GM12878 (cell line): ENCODE results near the gene BRWD1. TPM values are rescaled to one million over a fixed set of nuclear protein-coding genes. Genes with fewer than 3 reads are reported as not detected.

Experiments used
- ATAC-seq: fragments of 200-7000 bp; cut with Tn5 transposase; 3 replicates; pipeline ENCODE4 v1.9.1; 2020; ENCODE audit warnings: mild to moderate bottlenecking, moderate library complexity
- BruUV-seq: library from RNA; stranded (reverse); fragments of 400-500 nt; replicated peaks from 2 replicates; lab custom pipeline; 2021; lab: Mats Ljungman, UMichigan
- CTCF ChIA-PET: fragments of 300-600 bp; sonication (Branson Sonifier 250); formaldehyde crosslinking; extraction: SDS; loops from one replicate; lab custom pipeline; 2021; ENCODE audit warnings: inconsistent platforms; lab: Yijun Ruan, JAX
- POLR2A ChIA-PET: fragments of 350-600 bp; formaldehyde crosslinking; extraction: SDS; loops from one replicate; lab custom pipeline; 2021; ENCODE audit warnings: inconsistent platforms; lab: Charles Lee
- RAD21 ChIA-PET: fragments of 300-600 bp; sonication (Branson Sonifier 250); formaldehyde crosslinking; loops from one replicate; lab custom pipeline; 2023; ENCODE audit warnings: antibody characterized with exemption; ENCODE audit not compliant: unreplicated experiment; lab: Charles Lee
- SMC1A ChIA-PET: fragments of 300-600 bp; sonication (Branson Sonifier 250); formaldehyde crosslinking; loops from one replicate; lab custom pipeline; 2023; ENCODE audit not compliant: unreplicated experiment, uncharacterized antibody; lab: Charles Lee
- DNase-seq: peaks from one replicate; pipeline ENCODE4 v3.0.0-alpha.2; 2011; ENCODE audit warnings: low read depth, low spot score
- FAIRE-seq: peaks from 3 replicates; lab custom pipeline; 2011; peaks lifted over from hg19 to GRCh38; lab: Jason Lieb, UNC
- H2AFZ ChIP-seq: 2 replicates; pipeline ENCODE4 v1.6.0; 2011; ENCODE audit warnings: low read depth, low read length, control low read depth; ENCODE audit not compliant: control insufficient read depth
- H3K27ac ChIP-seq: 2 replicates; pipeline ENCODE4 v1.5.1; 2011; ENCODE audit warnings: control low read depth; ENCODE audit not compliant: control insufficient read depth, insufficient read depth
- H3K27me3 ChIP-seq, 2 experiments: replicated peaks in 1 of 2; 2 replicates each; pipeline versions ENCODE4 v1.6.0 to v1.6.1; 2011; ENCODE audit warnings: low read length in 1 of 2; ENCODE audit not compliant: control insufficient read depth in 2 of 2, insufficient read depth in 2 of 2
- H3K36me3 ChIP-seq, 2 experiments: 2 replicates each; pipeline ENCODE4 v1.5.1; 2011; ENCODE audit warnings: low read length in 1 of 2; ENCODE audit not compliant: control insufficient read depth in 2 of 2, insufficient read depth in 2 of 2
- H3K4me1 ChIP-seq: 2 replicates; pipeline ENCODE4 v1.6.1; 2011; ENCODE audit warnings: mild to moderate bottlenecking, low read length, moderate library complexity, mixed read lengths; ENCODE audit not compliant: control insufficient read depth, insufficient read depth
- H3K4me2 ChIP-seq: 2 replicates; pipeline ENCODE4 v1.6.0; 2011; ENCODE audit warnings: control low read depth; ENCODE audit not compliant: control insufficient read depth, insufficient read depth
- H3K4me3 ChIP-seq: fragments of 200-600 bp; sonication (generic); 2 replicates; pipeline ENCODE4 v1.5.1; 2016
- H3K79me2 ChIP-seq: 2 replicates; pipeline ENCODE4 v1.6.0; 2011; ENCODE audit warnings: low read length; ENCODE audit not compliant: control insufficient read depth, insufficient read depth
- H3K9ac ChIP-seq: 2 replicates; pipeline ENCODE4 v1.8.0; 2011; ENCODE audit warnings: low read length, control low read depth, mixed read lengths; ENCODE audit not compliant: control insufficient read depth, insufficient read depth
- H3K9me3 ChIP-seq: replicated peaks from 3 replicates; pipeline ENCODE4 v1.5.1; 2011; ENCODE audit warnings: mild to moderate bottlenecking, low read length; ENCODE audit not compliant: control insufficient read depth, insufficient read depth
- H4K20me1 ChIP-seq: 2 replicates; pipeline ENCODE4 v1.6.0; 2011; ENCODE audit not compliant: control insufficient read depth, insufficient read depth
- ATF2 ChIP-seq: IDR thresholded peaks from 2 replicates; pipeline ENCODE4 v1.6.1; 2012; ENCODE audit warnings: low read length, inconsistent platforms
- HSF1 ChIP-seq: fragments of 150-350 bp; IDR thresholded peaks from 2 replicates; pipeline ENCODE4 v1.6.1; 2014; ENCODE audit warnings: mild to moderate bottlenecking, low read depth, low read length
- IKZF1 ChIP-seq: fragments of 450-650 bp; conservative IDR thresholded peaks from 2 replicates; pipeline ENCODE4 v1.6.1; 2017; ENCODE audit warnings: antibody characterized with exemption, mild to moderate bottlenecking
- POU2F2 ChIP-seq: IDR thresholded peaks from 3 replicates; pipeline ENCODE4 v1.6.1; 2011; ENCODE audit warnings: low read depth, mild to moderate bottlenecking, low read length, borderline replicate concordance
- RB1 ChIP-seq: fragments of 450-650 bp; formaldehyde crosslinking; IDR thresholded peaks from 2 replicates; pipeline ENCODE4 v1.6.1; 2017; ENCODE audit warnings: mild to moderate bottlenecking, borderline replicate concordance
- TBL1XR1 ChIP-seq: IDR thresholded peaks from 2 replicates; pipeline ENCODE4 v1.6.1; 2012; ENCODE audit warnings: low read depth, low read length, improper control_type of control experiment
- TCF3 ChIP-seq: IDR thresholded peaks from 2 replicates; pipeline ENCODE4 v1.6.1; 2012; ENCODE audit warnings: low read depth, mild to moderate bottlenecking, low read length, borderline replicate concordance; ENCODE audit not compliant: insufficient read depth
- in situ Hi-C: fragments of 300-500 bp; cut with MboI; formaldehyde crosslinking; loops from 9 replicates; pipeline ENCODE4 v1.14.3; 2018; ENCODE audit warnings: mixed read lengths
- intact Hi-C: fragments of 100-400 bp; cut with micrococcal nuclease; formaldehyde crosslinking; loops from one replicate; pipeline ENCODE4 v1.14.2; 2022; ENCODE audit not compliant: unreplicated experiment
- polyA plus RNA-seq, 11 experiments: library from polyadenylated mRNA; depleted of rRNA in 4 of 11; unstranded in 6 of 11; stranded (reverse) in 5 of 11; fragments of >200 nt; fragmentation: Nextera tagmentation in 4 of 11; fragmentation: Illumina TruSeq in 1 of 11; extraction: Ambion mirVana in 4 of 11; extraction: Trizol in 1 of 11; gene quantifications; 1 replicate in 1 of 11; 2 replicates in 10 of 11; pipeline versions ENCODE4 v1.2.1 to v1.2.3, GENCODE V29; 2011 to 2016; ENCODE audit warnings: inconsistent platforms in 2 of 11, missing spikeins in 2 of 11, low read depth in 1 of 11
- total RNA-seq, 4 experiments: library from RNA; depleted of rRNA in 3 of 4; stranded (reverse); fragments of >200 nt in 3 of 4; fragmentation: Illumina TruSeq in 1 of 4; extraction: Trizol in 1 of 4; gene quantifications; 2 replicates each; pipeline versions ENCODE4 v1.2.1 to v1.2.3, GENCODE V29; 2013 to 2021

The BRWD1 gene
- total and polyA plus RNA-seq, 10 of the 15 experiments (the other 5 are each of a cell fraction or from before 2014, with no cell fraction given) = 3.1 to 19.0 (median 13.5) TPM

GRCh38 chr21:39150877-39151276 is 162.6 kb downstream of the BRWD1 start:
- no peaks in the 10 kb centered on the region for H4K20me1 ChIP-seq
- H3K9me3 ChIP-seq = no peaks in the 10 kb centered on the region
- no peaks in the 10 kb centered on the region for H3K79me2 ChIP-seq
- RAD21 ChIA-PET = no interaction called here
- no peak overlapping the region for H3K9ac ChIP-seq
- no peak overlapping the region for H3K4me3 ChIP-seq
- H3K4me2 ChIP-seq = no peak overlapping the region
- SMC1A ChIA-PET = no interaction called here
- CTCF ChIA-PET = interaction anchor here (1.1 kb wide), 1 partner anchor 419 kb away, joined by 4 read pairs; no protein-coding TSS in a partner anchor
- ATAC-seq (no peak), FAIRE-seq (no peak), DNase-seq (no peak)
- BruUV-seq = no TSS peak
- no peaks in the 10 kb centered on the region for H3K4me1 ChIP-seq
- TF ChIP-seq POU2F2 = no peak
- TF ChIP-seq HSF1 = no peak
- TF ChIP-seq TBL1XR1 = no peak
- TF ChIP-seq IKZF1 = no peak
- TF ChIP-seq RB1 = no peak
- TF ChIP-seq ATF2 = no peak
- no peak for TF ChIP-seq TCF3
- intact Hi-C loops (no loop called here), in situ Hi-C loops (no loop called here)
- H3K27ac ChIP-seq = no peak overlapping the region
- H3K36me3 ChIP-seq = no peaks in the 10 kb centered on the region
- H2AFZ ChIP-seq = no peak overlapping the region
- POLR2A ChIA-PET = no interaction called here
- H3K27me3 ChIP-seq = no peaks in the 10 kb centered on the region
